Fibroblast of lung (primary cell): ENCODE results near the gene TANGO6.

Source experiments
- EZH2 ChIP-seq: IDR thresholded peaks from 2 replicates; pipeline ENCODE4 v1.5.1; 2012; ENCODE audit warnings: low read length, control low read depth, mild to moderate bottlenecking; ENCODE audit errors: missing control alignments
- TF ChIP-seq, protein P1 (sequence below), 2 donors: IDR thresholded peaks in 1 of 2; conservative IDR thresholded peaks in 1 of 2; 1 replicate in 1 of 2; 2 replicates in 1 of 2; pipeline ENCODE4 v1.5.1; 2011 to 2012; ENCODE audit warnings: low read length in 2 of 2, control low read depth in 1 of 2, inconsistent platforms in 1 of 2, low read depth in 1 of 2, mild to moderate bottlenecking in 1 of 2

GRCh38 chr16:68857479-68857878 lies 14.1 kb downstream of the TANGO6 start:
- TF ChIP-seq, protein P1, sequence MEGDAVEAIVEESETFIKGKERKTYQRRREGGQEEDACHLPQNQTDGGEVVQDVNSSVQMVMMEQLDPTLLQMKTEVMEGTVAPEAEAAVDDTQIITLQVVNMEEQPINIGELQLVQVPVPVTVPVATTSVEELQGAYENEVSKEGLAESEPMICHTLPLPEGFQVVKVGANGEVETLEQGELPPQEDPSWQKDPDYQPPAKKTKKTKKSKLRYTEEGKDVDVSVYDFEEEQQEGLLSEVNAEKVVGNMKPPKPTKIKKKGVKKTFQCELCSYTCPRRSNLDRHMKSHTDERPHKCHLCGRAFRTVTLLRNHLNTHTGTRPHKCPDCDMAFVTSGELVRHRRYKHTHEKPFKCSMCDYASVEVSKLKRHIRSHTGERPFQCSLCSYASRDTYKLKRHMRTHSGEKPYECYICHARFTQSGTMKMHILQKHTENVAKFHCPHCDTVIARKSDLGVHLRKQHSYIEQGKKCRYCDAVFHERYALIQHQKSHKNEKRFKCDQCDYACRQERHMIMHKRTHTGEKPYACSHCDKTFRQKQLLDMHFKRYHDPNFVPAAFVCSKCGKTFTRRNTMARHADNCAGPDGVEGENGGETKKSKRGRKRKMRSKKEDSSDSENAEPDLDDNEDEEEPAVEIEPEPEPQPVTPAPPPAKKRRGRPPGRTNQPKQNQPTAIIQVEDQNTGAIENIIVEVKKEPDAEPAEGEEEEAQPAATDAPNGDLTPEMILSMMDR (conservative IDR thresholded peaks at IDR 0.05 in 1 of 2, IDR thresholded peaks at IDR 0.05 in 1 of 2; ENCODE audit: low read depth in 1 of 2, low read length in 2 of 2), result no peak
- TF ChIP-seq EZH2, result no peak
